H1 (cell line): ENCODE results near the gene ABCC4.

Experiments used
- EGR1 ChIP-seq: IDR thresholded peaks from 2 replicates; pipeline ENCODE4 v1.6.1; 2011; ENCODE audit warnings: low read depth, low read length, borderline replicate concordance
- EZH2 ChIP-seq: fragments of 200-600 bp; sonication (generic); IDR thresholded peaks from 2 replicates; pipeline ENCODE4 v1.7.1; 2012; ENCODE audit warnings: low read depth, mild to moderate bottlenecking, moderate library complexity, low read length, inconsistent platforms; ENCODE audit not compliant: severe bottlenecking
- POLR2AphosphoS5 ChIP-seq: IDR thresholded peaks from 2 replicates; pipeline ENCODE4 v1.6.1; 2011; ENCODE audit warnings: low read depth, low read length
- TF ChIP-seq, protein P1 (sequence below), 3 experiments: IDR thresholded peaks; 1 replicate in 2 of 3; 2 replicates in 1 of 3; pipeline versions ENCODE4 v1.5.1 to v1.6.1; 2011; ENCODE audit warnings: low read length in 3 of 3, mild to moderate bottlenecking in 3 of 3, inconsistent platforms in 2 of 3, low read depth in 1 of 3, moderate library complexity in 1 of 3; ENCODE audit not compliant: insufficient read depth in 1 of 3; ENCODE audit errors: control extremely low read depth in 1 of 3

DNA sequence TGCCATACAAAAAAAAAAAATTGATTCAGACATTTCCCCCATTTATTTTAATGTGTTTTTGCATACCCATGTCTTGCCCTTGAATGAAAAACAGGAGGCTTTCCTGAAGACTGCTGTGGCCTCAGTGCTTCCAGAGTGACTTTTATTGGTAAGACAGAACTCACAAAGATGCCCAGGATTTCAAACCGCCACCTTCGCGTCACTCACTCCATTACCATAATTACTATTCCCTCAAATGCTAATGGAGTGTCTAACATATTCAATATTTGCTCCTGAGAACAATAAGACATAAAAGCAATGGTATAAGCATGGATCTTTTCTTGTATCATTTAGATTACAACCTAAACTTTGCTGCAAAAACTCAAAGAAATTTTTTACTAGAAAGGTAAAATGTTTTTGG, 306.7 kb downstream of the ABCC4 start:
- TF ChIP-seq POLR2AphosphoS5 (no peak), EZH2 (no peak), EGR1 (no peak)
- TF ChIP-seq, protein P1, sequence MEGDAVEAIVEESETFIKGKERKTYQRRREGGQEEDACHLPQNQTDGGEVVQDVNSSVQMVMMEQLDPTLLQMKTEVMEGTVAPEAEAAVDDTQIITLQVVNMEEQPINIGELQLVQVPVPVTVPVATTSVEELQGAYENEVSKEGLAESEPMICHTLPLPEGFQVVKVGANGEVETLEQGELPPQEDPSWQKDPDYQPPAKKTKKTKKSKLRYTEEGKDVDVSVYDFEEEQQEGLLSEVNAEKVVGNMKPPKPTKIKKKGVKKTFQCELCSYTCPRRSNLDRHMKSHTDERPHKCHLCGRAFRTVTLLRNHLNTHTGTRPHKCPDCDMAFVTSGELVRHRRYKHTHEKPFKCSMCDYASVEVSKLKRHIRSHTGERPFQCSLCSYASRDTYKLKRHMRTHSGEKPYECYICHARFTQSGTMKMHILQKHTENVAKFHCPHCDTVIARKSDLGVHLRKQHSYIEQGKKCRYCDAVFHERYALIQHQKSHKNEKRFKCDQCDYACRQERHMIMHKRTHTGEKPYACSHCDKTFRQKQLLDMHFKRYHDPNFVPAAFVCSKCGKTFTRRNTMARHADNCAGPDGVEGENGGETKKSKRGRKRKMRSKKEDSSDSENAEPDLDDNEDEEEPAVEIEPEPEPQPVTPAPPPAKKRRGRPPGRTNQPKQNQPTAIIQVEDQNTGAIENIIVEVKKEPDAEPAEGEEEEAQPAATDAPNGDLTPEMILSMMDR (IDR thresholded peaks at IDR 0.05; ENCODE audit: control extremely low read depth in 1 of 3, insufficient read depth in 1 of 3, low read depth in 1 of 3, low read length in 3 of 3), result no peak
